ENCODE data around the gene AFF4. TPM values are rescaled to one million over a fixed set of nuclear protein-coding genes. Genes with fewer than 3 reads are reported as not detected.

The AFF4 gene
- total and polyA plus RNA-seq, 9 of the 15 experiments (the other 6 are each of a cell fraction or from before 2014, with no cell fraction given) = 1.7 to 25.8 (median 17.9) TPM

- TF ChIP-seq JUN (IDR thresholded peaks at IDR 0.05; ENCODE audit: borderline replicate concordance, low read depth, low read length) = no peak
- peak; percentile 79; the same call in 1 of the 2 replicates for TF ChIP-seq JUN (CRISPR knock-in tag; IDR thresholded peaks at IDR 0.05; ENCODE audit: borderline replicate concordance)
- no peak for TF ChIP-seq ZNF3 (CRISPR knock-in tag; IDR thresholded peaks at IDR 0.05)
- TF ChIP-seq HEY1 (CRISPR knock-in tag; IDR thresholded peaks at IDR 0.05; ENCODE audit: borderline replicate concordance) = no peak
- TF ChIP-seq RAD51 (IDR thresholded peaks at IDR 0.05; ENCODE audit: borderline replicate concordance, low read depth) = no peak
- no peak for TF ChIP-seq ZNF586 (CRISPR knock-in tag; conservative IDR thresholded peaks at IDR 0.05)
Measured at GRCh38 chr5:132865668-132866341, 97.6 kb downstream of the AFF4 start (continued).

- no peak for ATAC-seq
Measured at GRCh38 chr5:132860742-132861141, 102.7 kb downstream of the AFF4 start.

More at GRCh38 chr5:132860742-132861141, 102.7 kb downstream of the AFF4 start:
- ChIA-PET POLR2A (interaction anchor here (1.0 to 3.1 kb wide), 4 partner anchors 9 to 12 kb away, joined by 6 to 22 read pairs (median 8); no protein-coding TSS in a partner anchor), CTCF (ENCODE audit: low intra/inter-chr PET ratio) (interaction anchor here (0.6 kb wide), 1 partner anchor 97 kb away, joined by 3 read pairs; no protein-coding TSS in a partner anchor)
- no peaks in the 10 kb centered on the region for H3K9me3 ChIP-seq (replicated peaks; ENCODE audit: control insufficient read depth, insufficient read depth, low read depth, low read length)
- DNase-seq (ENCODE audit: extremely low read depth in 1 of 4, low spot score in 3 of 4) = no peak
- H3K79me2 ChIP-seq (ENCODE audit: control insufficient read depth, insufficient read depth, low read length) = no peaks in the 10 kb centered on the region
- H3K27me3 ChIP-seq (ENCODE audit: control insufficient read depth in 2 of 2, insufficient read depth in 2 of 2, low read length in 2 of 2) = no peaks in the 10 kb centered on the region
- no TSS peak for BruUV-seq (replicated peaks)
- in situ Hi-C loops (cut with MboI) = no loop called here
- H4K20me1 ChIP-seq (replicated peaks; ENCODE audit: control insufficient read depth, insufficient read depth, low read length) = no peaks in the 10 kb centered on the region
- no peak overlapping the region for H3K4me2 ChIP-seq (ENCODE audit: insufficient read depth, low read length)
- no peak overlapping the region for H3K27ac ChIP-seq (ENCODE audit: extremely low read depth, low read depth, low read length)
- no peaks in the 10 kb centered on the region for H3K9me1 ChIP-seq (ENCODE audit: control insufficient read depth, insufficient read depth, low read length)
- H3K4me1 ChIP-seq (replicated peaks in 1 of 2; ENCODE audit: control insufficient read depth in 2 of 2, insufficient read depth in 2 of 2, low read length in 2 of 2) = peaks cover 4 to 8% of the 10 kb centered on the region in 2 experiments
- H2AFZ ChIP-seq (ENCODE audit: low read depth, low read length) = peak overlapping the region; percentile 45
- intact Hi-C loops (cut with micrococcal nuclease) = no loop called here
- H3K4me3 ChIP-seq = no peak overlapping the region
- FAIRE-seq = no peak
- no peaks in the 10 kb centered on the region for H3K36me3 ChIP-seq (ENCODE audit: control insufficient read depth, insufficient read depth, low read length)
- H3K9ac ChIP-seq (ENCODE audit: insufficient read depth in 1 of 2, low read depth in 2 of 2, low read length in 2 of 2) = no peak overlapping the region
- TF ChIP-seq HMBOX1 (IDR thresholded peaks at IDR 0.05) = peak; percentile 58
- no peak for TF ChIP-seq ATF4 (CRISPR knock-in tag; IDR thresholded peaks at IDR 0.05)
- 8% methylated on average over 5 of the region's 5 CpGs for WGBS (ENCODE audit: insufficient coverage, low coverage, missing lambda C conversion rate)

Measured in K562 (cell line).